ENCODE results near the gene ANKFN1.

Gene ANKFN1

DNA sequence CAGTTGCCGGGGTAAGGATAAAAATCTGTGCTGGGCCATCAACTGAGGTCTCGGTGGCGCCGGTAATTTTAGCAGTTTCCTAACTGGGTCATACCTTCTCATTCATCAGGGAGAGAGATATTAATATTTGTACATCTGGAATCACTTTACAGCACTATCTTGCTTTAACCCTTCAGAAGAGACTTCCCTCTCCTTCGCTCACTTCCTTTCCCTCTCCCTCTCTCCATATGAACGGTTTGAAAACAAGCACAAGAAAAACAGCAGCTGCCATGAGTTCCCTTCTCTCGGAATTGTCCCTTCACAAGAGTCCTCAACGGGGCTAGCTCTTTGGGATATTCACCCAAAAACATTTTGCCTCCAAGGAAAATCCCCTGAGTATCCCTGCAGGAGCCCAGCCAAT is 295.9 kb downstream of the ANKFN1 start:
- no peak for DNase-seq

- no peak for DNase-seq
Measured at GRCh38 chr17:56451629-56452028, 298.4 kb downstream of the ANKFN1 start.

GRCh38 chr17:56452461-56452860 is 299.2 kb downstream of the ANKFN1 start:
- DNase-seq: no peak

DNA sequence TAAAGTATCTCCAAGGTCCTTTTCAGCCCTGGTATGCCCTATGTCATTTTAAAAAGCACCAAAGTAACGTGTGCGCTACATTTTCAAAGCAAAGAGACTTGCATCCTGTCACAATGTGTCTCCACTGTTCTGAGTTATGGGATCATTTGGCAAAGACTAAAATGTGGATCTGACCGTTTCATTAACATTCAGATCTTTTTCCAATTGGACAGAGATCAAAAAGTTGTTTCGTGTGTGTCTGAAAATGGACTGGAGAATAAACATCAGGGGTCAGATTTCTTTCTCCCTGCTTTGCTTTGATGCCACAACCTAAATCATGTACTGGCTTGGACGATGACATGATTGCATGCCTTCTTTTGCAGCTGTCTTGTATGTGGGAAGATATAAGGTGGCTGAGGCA is 304.2 kb downstream of the ANKFN1 start:
- DNase-seq: no peak

- no peak for DNase-seq
Measured at GRCh38 chr17:56465886-56466285, 312.6 kb downstream of the ANKFN1 start.

- DNase-seq: no peak
Measured at GRCh38 chr17:56468840-56469239, 315.6 kb downstream of the ANKFN1 start.

DNA sequence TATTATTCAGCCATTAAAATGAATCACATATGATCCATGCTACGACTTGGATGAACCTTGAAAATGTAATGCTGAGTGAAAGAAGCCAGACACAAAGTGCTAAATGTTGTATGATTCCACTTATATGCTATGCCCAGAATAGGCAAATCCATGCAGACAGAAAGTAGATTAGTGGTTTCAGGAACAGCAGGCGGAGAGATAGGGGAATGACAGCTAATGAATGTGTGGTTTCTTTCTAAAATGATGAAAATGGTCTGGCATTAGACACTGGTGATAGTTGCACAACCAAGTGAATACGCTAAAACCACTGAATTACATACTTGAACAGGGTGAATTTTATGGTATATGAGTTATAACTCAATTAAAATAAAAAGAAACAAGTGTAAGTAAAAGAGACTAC is 318.4 kb downstream of the ANKFN1 start:
- DNase-seq: no peak

DNA sequence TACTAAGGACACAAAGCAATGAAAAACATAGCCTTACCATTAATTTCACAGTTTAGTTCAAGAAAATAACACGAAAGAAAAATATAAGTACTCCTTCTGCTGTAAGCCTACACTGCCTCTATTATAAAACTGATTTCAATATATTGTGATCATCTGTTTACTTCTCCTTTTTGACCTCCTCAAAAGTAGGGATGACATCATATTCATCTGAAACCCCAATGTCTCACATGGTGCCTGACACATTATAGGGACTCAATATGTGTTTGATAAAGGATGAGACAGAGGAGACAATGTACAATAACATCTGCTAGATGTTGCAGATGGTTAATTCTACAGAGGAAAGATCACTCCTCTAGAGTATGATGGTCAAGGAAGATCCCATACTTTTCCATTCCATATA is 321.8 kb downstream of the ANKFN1 start:
- no peak for DNase-seq

- DNase-seq: no peak
Measured at GRCh38 chr17:56478836-56479447, 325.7 kb downstream of the ANKFN1 start.

- DNase-seq: no peak
Measured at GRCh38 chr17:56480501-56480900, 327.2 kb downstream of the ANKFN1 start.

DNA sequence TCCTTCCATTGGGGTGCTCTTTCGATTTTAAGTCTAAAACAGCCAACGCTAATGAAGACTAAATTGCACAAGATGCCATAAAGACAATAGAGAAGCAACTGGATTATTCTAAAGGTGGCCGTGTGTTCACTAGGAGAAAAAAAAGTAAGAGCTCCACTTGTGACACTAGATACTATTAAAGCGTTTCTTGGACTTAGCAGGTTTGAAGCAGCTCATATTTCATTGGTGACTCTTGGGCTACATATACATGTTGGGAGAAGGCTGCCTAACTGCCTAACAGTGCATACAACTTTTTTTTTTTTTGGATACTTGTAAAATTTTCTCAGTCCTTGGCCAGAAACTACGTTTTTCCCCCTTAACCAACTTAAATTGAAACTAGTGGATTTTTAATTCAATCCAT is 328.4 kb downstream of the ANKFN1 start:
- DNase-seq: no peak

DNA sequence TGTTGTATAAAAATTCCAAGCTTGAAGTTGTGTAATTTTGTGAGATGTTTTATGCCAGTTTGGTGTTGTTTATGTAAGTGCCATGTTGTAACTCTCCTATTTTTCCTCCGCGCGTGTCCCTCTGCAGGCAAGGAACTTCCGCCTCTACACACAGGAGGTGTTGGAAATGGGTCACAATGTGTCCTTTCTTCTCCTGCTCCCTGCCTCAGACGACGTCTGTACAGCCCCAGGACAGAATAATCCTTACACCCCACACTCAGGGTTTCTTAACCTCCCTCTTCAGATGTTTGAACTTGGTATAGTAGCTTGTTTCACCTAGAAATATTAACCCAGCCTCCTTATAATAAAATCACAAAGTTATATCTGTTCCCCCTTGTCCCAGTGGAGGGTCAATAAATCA is 329.0 kb downstream of the ANKFN1 start:
- DNase-seq: no peak

GRCh38 chr17:56486732-56487131 is 333.5 kb downstream of the ANKFN1 start:
- no peak for DNase-seq

- no peak for DNase-seq
Measured at GRCh38 chr17:56488800-56489199, 335.5 kb downstream of the ANKFN1 start.

DNA sequence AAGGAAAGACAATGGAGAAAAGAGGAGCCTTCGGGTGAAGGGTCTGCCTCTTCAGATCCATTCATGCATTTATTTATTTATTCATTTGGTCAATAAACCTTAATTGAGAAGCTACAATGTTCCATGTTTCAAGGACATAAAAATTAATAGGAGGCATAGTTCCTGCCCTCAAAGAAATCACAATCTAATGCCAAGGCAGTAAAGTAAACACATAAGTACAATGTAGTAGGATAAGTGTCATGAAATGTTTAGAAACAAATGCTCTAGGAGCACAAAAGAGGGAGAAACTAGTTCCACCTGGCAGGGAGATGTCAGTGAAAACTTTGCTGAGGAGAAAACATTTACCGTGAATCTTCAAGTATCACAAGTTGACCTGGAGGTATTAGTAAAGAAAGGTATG is 336.7 kb downstream of the ANKFN1 start:
- DNase-seq: no peak

DNA sequence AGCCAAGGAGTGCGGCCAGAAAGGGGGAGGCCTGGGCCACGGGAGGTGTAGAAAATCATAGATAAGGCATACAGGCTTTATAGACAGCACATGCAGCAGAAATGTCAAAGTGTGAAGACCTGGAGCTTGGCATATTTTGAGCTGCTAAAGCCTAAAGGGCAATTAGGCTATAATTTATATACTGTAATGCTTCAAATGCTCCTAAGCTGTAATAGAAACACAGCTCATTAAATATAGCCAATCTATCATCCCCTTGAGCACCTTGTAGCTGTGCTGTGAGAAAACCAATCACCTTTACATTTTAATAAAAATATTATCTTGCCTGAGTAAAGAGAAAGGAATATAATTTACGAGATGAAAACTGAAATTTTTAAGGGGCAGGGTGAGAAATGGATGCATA is 342.3 kb downstream of the ANKFN1 start:
- no peak for DNase-seq

GRCh38 chr17:56497132-56497531 is 343.9 kb downstream of the ANKFN1 start:
- DNase-seq: no peak

DNA sequence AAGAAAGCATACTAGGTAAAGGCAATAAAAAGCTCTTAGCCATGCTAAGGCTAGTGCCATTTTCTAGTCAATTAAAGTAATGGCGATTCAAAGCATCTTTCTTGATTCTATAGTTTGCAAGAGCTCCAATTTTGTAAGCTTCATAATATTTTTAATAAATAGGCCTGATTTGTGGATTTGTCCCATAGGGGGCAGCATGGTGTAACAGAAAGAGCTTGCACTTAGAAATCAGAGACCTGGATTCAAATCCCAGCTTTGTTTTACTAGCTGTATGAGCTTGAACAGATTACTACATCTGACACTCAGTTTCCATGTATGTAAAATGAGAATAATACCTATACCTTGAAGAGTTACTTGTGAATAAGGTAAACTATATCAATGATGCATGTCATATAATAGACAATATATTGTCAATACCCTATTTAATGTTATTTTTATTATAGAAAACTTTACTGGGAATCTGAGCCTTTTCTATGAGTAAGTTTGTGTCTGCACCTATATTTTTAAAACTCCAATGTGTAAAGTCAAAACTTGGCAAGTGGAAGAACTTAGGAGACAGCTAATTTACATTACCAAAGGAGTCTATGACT is 346.6 kb downstream of the ANKFN1 start:
- no peak for DNase-seq

- no peak for DNase-seq
Measured at GRCh38 chr17:56502120-56502654, 348.9 kb downstream of the ANKFN1 start.

GRCh38 chr17:56505154-56505756 is 352.0 kb downstream of the ANKFN1 start:
- no peak for DNase-seq

DNA sequence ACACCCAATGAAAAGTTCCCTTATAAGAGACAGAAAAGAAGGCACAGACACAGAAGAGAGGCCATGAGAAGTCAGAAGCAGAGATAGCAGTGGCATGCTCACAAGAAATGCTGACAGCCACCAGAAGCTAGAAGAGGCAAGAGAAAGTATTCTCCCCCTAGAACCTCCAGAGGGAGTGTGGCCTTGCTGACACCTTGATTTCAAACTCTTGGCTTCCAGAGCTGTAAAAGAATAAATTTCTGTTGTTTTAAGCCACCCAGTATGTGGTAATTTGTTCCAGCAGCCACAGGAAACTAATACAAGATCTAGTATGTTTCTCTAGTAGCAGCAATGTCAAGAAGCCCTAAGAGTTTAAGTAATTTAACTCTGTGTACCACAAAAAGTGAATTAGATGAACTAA is 353.1 kb downstream of the ANKFN1 start:
- DNase-seq: no peak

- no peak for DNase-seq
Measured at GRCh38 chr17:56510554-56511342, 357.5 kb downstream of the ANKFN1 start.

- DNase-seq: no peak
Measured at GRCh38 chr17:56514264-56514663, 361.0 kb downstream of the ANKFN1 start.

- no peak for DNase-seq
Measured at GRCh38 chr17:56514899-56515298, 361.6 kb downstream of the ANKFN1 start.

Measured in NCI-H187 (cell line).